H9 (cell line): ENCODE data around the gene HSP90B1. TPM values are rescaled to one million over a fixed set of nuclear protein-coding genes. Genes with fewer than 3 reads are reported as not detected.

Experiments used
- DNase-seq: peaks from one replicate; pipeline ENCODE4 v3.0.0-alpha.2; 2017
- H2AFZ ChIP-seq: one replicate; pipeline ENCODE4 v1.6.1; 2013; ENCODE audit warnings: mild to moderate bottlenecking, low read length, control low read depth, moderate library complexity
- H2AK5ac ChIP-seq: 2 replicates; pipeline ENCODE4 v1.6.1; 2013; ENCODE audit warnings: low read length, control low read depth, mixed read lengths; ENCODE audit not compliant: insufficient read length
- H2BK120ac ChIP-seq: one replicate; pipeline ENCODE4 v1.6.1; 2013; ENCODE audit warnings: low read depth, mild to moderate bottlenecking, low read length, control low read depth, inconsistent platforms; ENCODE audit not compliant: poor library complexity, severe bottlenecking
- H2BK12ac ChIP-seq: 2 replicates; pipeline ENCODE4 v1.6.1; 2013; ENCODE audit warnings: low read length, control low read depth, mixed read lengths, low read depth; ENCODE audit not compliant: insufficient read length
- H2BK15ac ChIP-seq: 2 replicates; pipeline ENCODE4 v1.6.1; 2013; ENCODE audit warnings: low read depth, low read length, control low read depth
- H2BK20ac ChIP-seq: one replicate; pipeline ENCODE4 v1.6.1; 2013; ENCODE audit warnings: low read depth, mild to moderate bottlenecking, low read length, control low read depth, inconsistent platforms; ENCODE audit not compliant: poor library complexity, severe bottlenecking
- H2BK5ac ChIP-seq: 2 replicates; pipeline ENCODE4 v1.6.1; 2013; ENCODE audit warnings: low read length, control low read depth, mixed read lengths; ENCODE audit not compliant: insufficient read length
- H3K14ac ChIP-seq: 2 replicates; pipeline ENCODE4 v1.6.1; 2013; ENCODE audit warnings: low read length, control low read depth; ENCODE audit not compliant: insufficient read depth
- H3K18ac ChIP-seq: 2 replicates; pipeline ENCODE4 v1.6.1; 2013; ENCODE audit warnings: low read depth, mild to moderate bottlenecking, mixed read lengths, low read length, control low read depth; ENCODE audit not compliant: insufficient read length
- H3K23ac ChIP-seq: 2 replicates; pipeline ENCODE4 v1.6.1; 2013; ENCODE audit warnings: low read length, control low read depth, mixed read lengths, low read depth; ENCODE audit not compliant: insufficient read length
- H3K23me2 ChIP-seq: 2 replicates; pipeline ENCODE4 v1.6.1; 2013; ENCODE audit warnings: low read depth, mild to moderate bottlenecking, mixed read lengths, low read length, control low read depth; ENCODE audit not compliant: insufficient read length, poor library complexity, severe bottlenecking
- H3K27ac ChIP-seq: 2 replicates; pipeline ENCODE4 v1.5.1; 2013; ENCODE audit warnings: low read length, control low read depth, mixed read lengths, low read depth; ENCODE audit not compliant: insufficient read length
- H3K27me3 ChIP-seq: 2 replicates; pipeline ENCODE4 v1.6.1; 2013; ENCODE audit warnings: low read length, control low read depth, inconsistent platforms; ENCODE audit not compliant: insufficient read depth
- H3K4ac ChIP-seq: 2 replicates; pipeline ENCODE4 v1.6.1; 2013; ENCODE audit warnings: low read depth, mild to moderate bottlenecking, control low read depth, inconsistent platforms, low read length, moderate library complexity
- H3K4me1 ChIP-seq: 2 replicates; pipeline ENCODE4 v1.6.1; 2013; ENCODE audit warnings: low read length, control low read depth, inconsistent platforms; ENCODE audit not compliant: insufficient read depth
- H3K4me2 ChIP-seq: 2 replicates; pipeline ENCODE4 v1.6.1; 2013; ENCODE audit warnings: low read length, control low read depth, mixed read lengths; ENCODE audit not compliant: insufficient read length, insufficient read depth
- H3K56ac ChIP-seq: 2 replicates; pipeline ENCODE4 v1.6.1; 2013; ENCODE audit warnings: low read depth, mild to moderate bottlenecking, mixed read lengths, low read length, control low read depth; ENCODE audit not compliant: insufficient read length
- H3K79me1 ChIP-seq: 2 replicates; pipeline ENCODE4 v1.6.1; 2013; ENCODE audit warnings: low read depth, mild to moderate bottlenecking, moderate library complexity, low read length, control low read depth, inconsistent platforms; ENCODE audit not compliant: insufficient read depth, poor library complexity, severe bottlenecking
- H3K79me2 ChIP-seq: 2 replicates; pipeline ENCODE4 v1.6.1; 2013; ENCODE audit warnings: low read length, control low read depth, inconsistent platforms; ENCODE audit not compliant: insufficient read depth
- H3K9ac ChIP-seq: 2 replicates; pipeline ENCODE4 v1.6.1; 2013; ENCODE audit warnings: low read length, control low read depth, mixed read lengths; ENCODE audit not compliant: insufficient read length; ENCODE audit errors: extremely low read depth
- H3K9me3 ChIP-seq: one replicate; pipeline ENCODE4 v1.6.1; 2013; ENCODE audit warnings: low read depth, low read length, inconsistent platforms; ENCODE audit not compliant: control insufficient read depth
- H3T11ph ChIP-seq: one replicate; pipeline ENCODE4 v1.6.1; 2013; ENCODE audit warnings: mild to moderate bottlenecking, low read length, control low read depth, inconsistent platforms
- H4K20me1 ChIP-seq: one replicate; pipeline ENCODE4 v1.6.1; 2013; ENCODE audit not compliant: control insufficient read depth, insufficient read length, insufficient read depth
- H4K5ac ChIP-seq: 2 replicates; pipeline ENCODE4 v1.6.1; 2013; ENCODE audit warnings: low read depth, mild to moderate bottlenecking, mixed read lengths, low read length, control low read depth; ENCODE audit not compliant: insufficient read length
- H4K8ac ChIP-seq: replicated peaks from 2 replicates; pipeline ENCODE4 v1.6.1; 2013; ENCODE audit warnings: low read length, control low read depth, mixed read lengths, low read depth; ENCODE audit not compliant: insufficient read length
- H4K91ac ChIP-seq: 2 replicates; pipeline ENCODE4 v1.6.1; 2013; ENCODE audit warnings: low read depth, mild to moderate bottlenecking, moderate library complexity, mixed read lengths, low read length, control low read depth; ENCODE audit not compliant: insufficient read length
- H3K27ac Mint-ChIP-seq, 3 experiments: 2 replicates in 2 of 3; 3 replicates in 1 of 3; pipeline ENCODE4 v1.8.0; 2020 to 2021; ENCODE audit warnings: mixed read lengths in 3 of 3, mild to moderate bottlenecking in 1 of 3, moderate library complexity in 1 of 3
- H3K27me3 Mint-ChIP-seq: 2 replicates; pipeline ENCODE4 v1.8.0; 2021; ENCODE audit warnings: low read depth, mild to moderate bottlenecking, moderate library complexity, mixed read lengths
- H3K36me3 Mint-ChIP-seq, 3 experiments: 2 replicates in 2 of 3; 3 replicates in 1 of 3; pipeline ENCODE4 v1.8.0; 2020 to 2021; ENCODE audit warnings: low read depth in 3 of 3, mixed read lengths in 3 of 3; ENCODE audit not compliant: insufficient read depth in 1 of 3
- H3K4me1 Mint-ChIP-seq, 2 experiments: 2 replicates each; pipeline ENCODE4 v1.8.0; 2020; ENCODE audit warnings: mixed read lengths in 2 of 2
- H3K4me3 Mint-ChIP-seq, 2 experiments: 2 replicates in 1 of 2; 3 replicates in 1 of 2; pipeline ENCODE4 v1.8.0; 2020 to 2021; ENCODE audit warnings: mild to moderate bottlenecking in 2 of 2, mixed read lengths in 2 of 2, moderate library complexity in 1 of 2
- H3K9me3 Mint-ChIP-seq, 2 experiments: 2 replicates in 1 of 2; 3 replicates in 1 of 2; pipeline ENCODE4 v1.8.0; 2020; ENCODE audit warnings: mild to moderate bottlenecking in 2 of 2, mixed read lengths in 2 of 2, moderate library complexity in 1 of 2
- CTCF ChIP-seq: fragments of 200-600 bp; sonication (generic); conservative IDR thresholded peaks from 3 replicates; pipeline ENCODE4 v1.8.0; 2021; ENCODE audit warnings: antibody characterized with exemption, mild to moderate bottlenecking
- WGBS: extraction: QIAGEN DNeasy Blood & Tissue Kit; methylation state at CpG from one replicate; pipeline ENCODE4 v1.1.7; 2013; ENCODE audit warnings: missing lambda C conversion rate, low lambda C conversion rate, mixed read lengths; ENCODE audit not compliant: insufficient read length; ENCODE audit errors: extremely low coverage; 5-methylcytosine and 5-hydroxymethylcytosine counted together
- total RNA-seq: library from RNA; stranded (reverse); gene quantifications from 2 replicates; pipeline ENCODE4 v1.2.1, GENCODE V29; 2021

Gene HSP90B1
- total RNA-seq, 1 experiment from 2014 or later: 737 TPM

- H3K4me1 ChIP-seq: no peaks in the 10 kb centered on the region
- H2BK12ac ChIP-seq: no peak overlapping the region
- no peaks in the 10 kb centered on the region for H3K9me3 ChIP-seq
- no peak overlapping the region for H3K23ac ChIP-seq
- Mint-ChIP-seq H3K9me3 (no peaks in the 10 kb centered on the region; a peak in 2 of 5 replicates), H3K27me3 (no peaks in the 10 kb centered on the region; the same call in 1 of the 2 replicates), H3K4me3 (no peak overlapping the region), H3K36me3 (peaks cover 3 to 17% (median 4%) of the 10 kb centered on the region in 3 experiments; a peak in 5 of 7 replicates), H3K4me1 (peaks cover 14 to 25% of the 10 kb centered on the region in 2 experiments), H3K27ac (no peak overlapping the region)
- H4K8ac ChIP-seq: no peak overlapping the region
- H4K91ac ChIP-seq: no peak overlapping the region
- no peaks in the 10 kb centered on the region for H4K20me1 ChIP-seq
- H2BK20ac ChIP-seq: no peak overlapping the region
- peaks cover 16% of the 10 kb centered on the region; the same call in 1 of the 2 replicates for H3K79me2 ChIP-seq
- no CpG with 5 or more reads among the region's 1 CpG for WGBS
- no peak overlapping the region for H2BK5ac ChIP-seq
- no peaks in the 10 kb centered on the region for H3K27me3 ChIP-seq
- H3K18ac ChIP-seq: no peak overlapping the region
- no peak for TF ChIP-seq CTCF
- H2AK5ac ChIP-seq: no peak overlapping the region
- H2BK120ac ChIP-seq: no peak overlapping the region
- H3T11ph ChIP-seq: no peak overlapping the region
- H3K56ac ChIP-seq: no peak overlapping the region
- no peak overlapping the region for H2AFZ ChIP-seq
- no peak overlapping the region for H3K4me2 ChIP-seq
- H3K79me1 ChIP-seq: peaks cover 4% of the 10 kb centered on the region
- no peak overlapping the region for H3K14ac ChIP-seq
- no peak overlapping the region for H3K4ac ChIP-seq
- no peak overlapping the region for H4K5ac ChIP-seq
- no peak for DNase-seq
- no peak overlapping the region for H2BK15ac ChIP-seq
- H3K23me2 ChIP-seq: peaks cover 9% of the 10 kb centered on the region
- H3K9ac ChIP-seq: no peak overlapping the region
- no peak overlapping the region for H3K27ac ChIP-seq
These were observed 32.3 kb downstream of the HSP90B1 start for GRCh38 chr12:103962493-103962892.
